Prostate gland (tissue), 2 donors: ENCODE data around the gene CXXC5. TPM values are rescaled to one million over a fixed set of nuclear protein-coding genes. Genes with fewer than 3 reads are reported as not detected.

Experiments
- DNase-seq: peaks from one replicate; pipeline ENCODE4 v3.0.0-alpha.2; 2019; ENCODE audit warnings: low spot score
- H3K27ac ChIP-seq, 2 donors: fragments of 200-600 bp; sonication (generic); 2 replicates each; pipeline ENCODE4 v1.5.1; 2017 to 2019
- H3K27me3 ChIP-seq: fragments of 200-600 bp; sonication (generic); replicated peaks from 2 replicates; pipeline ENCODE4 v1.5.1; 2019; ENCODE audit not compliant: insufficient read depth
- H3K36me3 ChIP-seq, 2 donors: fragments of 200-600 bp; sonication (generic); 1 replicate in 1 of 2; 2 replicates in 1 of 2; pipeline versions ENCODE4 v1.5.1 to v1.8.1; 2017 to 2019
- H3K4me1 ChIP-seq: fragments of 200-600 bp; sonication (generic); replicated peaks from 2 replicates; pipeline ENCODE4 v1.5.1; 2019
- H3K4me3 ChIP-seq, 2 donors: fragments of 200-600 bp; sonication (generic); 2 replicates each; pipeline ENCODE4 v1.5.1; 2017 to 2019
- H3K9me3 ChIP-seq: fragments of 200-600 bp; sonication (generic); 2 replicates; pipeline ENCODE4 v1.5.1; 2017
- POLR2A ChIP-seq: fragments of 450-650 bp; IDR thresholded peaks from one replicate; pipeline ENCODE4 v1.6.1; 2016; ENCODE audit warnings: antibody characterized with exemption, mild to moderate bottlenecking
- POLR2AphosphoS5 ChIP-seq: sonication (generic); formaldehyde crosslinking; IDR thresholded peaks from one replicate; pipeline ENCODE4 v1.6.1; 2017; ENCODE audit warnings: antibody characterized with exemption
- WGBS: methylation state at CpG from one replicate; pipeline ENCODE4 v1.1.5; 2018; 5-methylcytosine and 5-hydroxymethylcytosine counted together
- intact Hi-C: fragments of 100-400 bp; cut with DNase I; formaldehyde crosslinking; loops from one replicate; pipeline ENCODE4 v1.14.2; 2022
- total RNA-seq, 2 donors: library from RNA; depleted of rRNA; stranded (reverse); fragments of >200 nt; gene quantifications; one replicate each; pipeline ENCODE4 v1.1.0, GENCODE V29; 2016
- TF ChIP-seq, protein P1 (sequence below), 4 experiments: fragments of 200-600 bp in 2 of 4; fragments of 450-650 bp in 2 of 4; sonication (generic) in 2 of 4; IDR thresholded peaks; 1 replicate in 3 of 4; 2 replicates in 1 of 4; pipeline ENCODE4 v1.5.1; 2016 to 2019; ENCODE audit warnings: antibody characterized with exemption in 4 of 4, mild to moderate bottlenecking in 2 of 4, moderate library complexity in 2 of 4

CXXC5 gene
- total RNA-seq, 2 donors from 2014 or later: 47.4 to 47.7 TPM

DNA sequence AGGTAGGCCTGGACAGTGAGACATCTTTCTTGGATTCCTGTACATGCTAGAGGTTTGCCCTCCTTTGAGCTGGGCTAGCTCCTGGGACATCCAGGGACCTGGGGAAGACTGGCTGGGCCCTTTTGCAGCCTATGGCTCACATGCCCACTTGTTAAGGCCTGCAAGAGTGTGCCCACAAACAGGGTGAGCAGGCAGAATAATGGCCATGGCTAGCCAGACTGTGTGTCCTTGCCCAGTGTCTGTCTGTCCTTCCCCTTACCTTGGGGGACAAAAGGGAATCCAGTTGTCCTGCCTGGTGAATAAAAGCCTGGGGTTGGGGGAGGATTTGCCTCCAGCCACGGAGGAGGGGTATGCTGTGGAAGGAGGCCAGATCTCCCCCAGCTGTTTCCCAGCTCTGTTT, 13.0 kb upstream of the CXXC5 start:
- Histone ChIP-seq H3K27ac (no peak overlapping the region), H3K27me3 (no peaks in the 10 kb centered on the region), H3K4me3 (no peak overlapping the region), H3K4me1 (peaks cover 21% of the 10 kb centered on the region), H3K36me3 (no peaks in the 10 kb centered on the region), H3K9me3 (no peaks in the 10 kb centered on the region)
- WGBS: 50% methylated on average over 1 of the region's 1 CpG
- intact Hi-C loops: no loop called here
- no peak for DNase-seq
- TF ChIP-seq POLR2A (no peak), POLR2AphosphoS5 (no peak)
- TF ChIP-seq, protein P1, sequence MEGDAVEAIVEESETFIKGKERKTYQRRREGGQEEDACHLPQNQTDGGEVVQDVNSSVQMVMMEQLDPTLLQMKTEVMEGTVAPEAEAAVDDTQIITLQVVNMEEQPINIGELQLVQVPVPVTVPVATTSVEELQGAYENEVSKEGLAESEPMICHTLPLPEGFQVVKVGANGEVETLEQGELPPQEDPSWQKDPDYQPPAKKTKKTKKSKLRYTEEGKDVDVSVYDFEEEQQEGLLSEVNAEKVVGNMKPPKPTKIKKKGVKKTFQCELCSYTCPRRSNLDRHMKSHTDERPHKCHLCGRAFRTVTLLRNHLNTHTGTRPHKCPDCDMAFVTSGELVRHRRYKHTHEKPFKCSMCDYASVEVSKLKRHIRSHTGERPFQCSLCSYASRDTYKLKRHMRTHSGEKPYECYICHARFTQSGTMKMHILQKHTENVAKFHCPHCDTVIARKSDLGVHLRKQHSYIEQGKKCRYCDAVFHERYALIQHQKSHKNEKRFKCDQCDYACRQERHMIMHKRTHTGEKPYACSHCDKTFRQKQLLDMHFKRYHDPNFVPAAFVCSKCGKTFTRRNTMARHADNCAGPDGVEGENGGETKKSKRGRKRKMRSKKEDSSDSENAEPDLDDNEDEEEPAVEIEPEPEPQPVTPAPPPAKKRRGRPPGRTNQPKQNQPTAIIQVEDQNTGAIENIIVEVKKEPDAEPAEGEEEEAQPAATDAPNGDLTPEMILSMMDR (IDR thresholded peaks at IDR 0.05): no peak

DNA sequence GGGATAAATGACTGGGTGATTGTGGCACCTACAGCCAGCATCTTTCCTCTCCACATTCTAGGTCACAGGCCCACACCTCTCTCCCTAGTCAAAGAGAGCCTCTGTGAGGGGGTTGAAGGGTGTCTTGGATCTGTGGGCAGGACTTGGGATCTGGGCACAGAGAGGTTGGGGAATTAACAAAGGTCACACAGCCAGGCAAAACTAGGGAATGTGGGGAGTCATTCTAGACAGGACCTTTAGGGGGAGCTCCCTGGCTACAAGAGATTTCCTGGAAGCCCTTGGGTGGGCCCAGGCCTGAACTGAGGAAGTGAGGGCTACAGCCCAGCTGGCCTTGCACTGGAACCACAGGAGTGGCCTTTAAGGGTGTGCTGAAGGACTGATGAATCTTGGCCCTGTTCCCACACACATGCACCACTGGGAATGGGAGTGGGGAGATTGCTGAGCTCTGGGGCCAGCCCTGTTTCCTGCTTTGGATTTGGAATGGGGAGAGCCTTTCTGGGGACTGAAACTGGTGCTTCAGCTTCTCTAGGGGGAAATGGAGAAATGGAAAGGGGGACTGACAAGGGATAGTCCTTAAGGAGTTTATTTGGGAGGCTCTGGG, 12.4 kb upstream of the CXXC5 start:
- H3K27me3 ChIP-seq: no peaks in the 10 kb centered on the region
- H3K27ac ChIP-seq: no peak overlapping the region
- no peaks in the 10 kb centered on the region for H3K9me3 ChIP-seq
- no peak for DNase-seq
- TF ChIP-seq POLR2AphosphoS5: no peak
- TF ChIP-seq, protein P1 (IDR thresholded peaks at IDR 0.05): peak in 3 of 4 experiments; percentile 36 to 72 (median 57)
- H3K4me1 ChIP-seq: peaks cover 21% of the 10 kb centered on the region
- intact Hi-C loops: no loop called here
- no peak overlapping the region for H3K4me3 ChIP-seq
- H3K36me3 ChIP-seq: no peaks in the 10 kb centered on the region

DNA sequence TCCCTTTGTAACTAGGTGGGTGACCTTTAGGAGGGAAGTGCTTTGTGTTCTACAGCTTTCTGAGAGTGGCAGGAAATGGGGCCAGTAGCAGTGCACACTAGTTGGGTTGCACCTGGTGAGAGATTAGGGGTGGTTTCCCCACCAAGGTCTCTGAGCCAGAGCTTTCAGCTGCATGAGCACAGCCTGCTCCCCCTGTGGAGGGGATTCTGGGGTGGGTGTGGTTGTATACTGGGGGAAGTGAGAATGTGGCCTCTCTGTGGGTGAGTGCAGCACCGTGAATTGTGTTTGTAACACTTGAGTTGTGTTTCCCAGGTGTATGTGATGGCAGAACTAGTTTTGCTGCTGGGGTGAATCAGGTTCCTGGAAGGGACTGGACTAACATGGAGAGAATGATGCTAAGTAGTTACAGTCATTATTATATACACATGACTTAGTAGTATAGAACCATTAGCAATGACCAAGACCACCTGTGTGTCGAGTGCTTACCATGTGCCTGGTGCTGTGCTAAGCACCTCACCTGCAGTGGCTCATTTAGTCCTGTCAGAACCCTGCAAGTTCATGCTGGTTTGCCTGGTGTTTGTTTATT, 11.8 kb upstream of the CXXC5 start:
- H3K4me1 ChIP-seq: peaks cover 21% of the 10 kb centered on the region
- no peaks in the 10 kb centered on the region for H3K36me3 ChIP-seq
- WGBS: 65% methylated on average over 2 of the region's 2 CpGs
- H3K27ac ChIP-seq: peak overlapping the region in 1 of 2 donors; percentile 92
- H3K4me3 ChIP-seq: no peak overlapping the region
- no peaks in the 10 kb centered on the region for H3K9me3 ChIP-seq
- TF ChIP-seq POLR2A: no peak
- TF ChIP-seq POLR2AphosphoS5: no peak
- TF ChIP-seq, protein P1 (IDR thresholded peaks at IDR 0.05): no peak
- H3K27me3 ChIP-seq: no peaks in the 10 kb centered on the region
- no peak for DNase-seq
- intact Hi-C loops: no loop called here

DNA sequence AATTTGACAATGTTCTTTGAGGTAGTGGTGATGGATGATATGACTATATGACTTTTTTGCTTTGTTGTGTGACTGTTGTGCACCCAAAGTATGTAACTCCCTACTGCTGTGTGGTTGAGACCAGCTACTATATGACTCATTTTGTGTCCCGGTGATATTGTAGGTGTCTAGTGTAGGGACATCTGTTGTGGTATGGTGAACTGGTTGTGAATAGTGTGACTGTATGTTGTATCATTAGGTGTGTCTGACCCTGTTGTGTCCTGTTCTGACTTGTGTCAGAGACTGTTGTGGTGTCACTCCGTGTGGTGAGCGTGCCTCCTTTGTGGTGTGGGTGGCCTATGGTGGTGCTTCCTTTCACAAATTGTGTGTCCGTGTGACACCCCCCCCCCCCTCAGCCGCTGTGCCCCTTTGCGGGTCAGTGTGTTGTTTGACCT, 11.2 kb upstream of the CXXC5 start:
- Histone ChIP-seq H3K36me3 (no peaks in the 10 kb centered on the region), H3K4me3 (peak overlapping the region; percentile 32 to 45), H3K27me3 (no peaks in the 10 kb centered on the region), H3K9me3 (no peaks in the 10 kb centered on the region), H3K4me1 (peaks cover 21% of the 10 kb centered on the region), H3K27ac (peak overlapping the region; percentile 87 to 92)
- DNase-seq: no peak
- WGBS: 10% methylated on average over 5 of the region's 6 CpGs
- intact Hi-C loops: no loop called here
- TF ChIP-seq, protein P1 (IDR thresholded peaks at IDR 0.05): no peak
- TF ChIP-seq POLR2AphosphoS5 (no peak), POLR2A (no peak)
